GM19467 (cell line): Measurements from ENCODE around the gene BTBD6.

Experiments
- ATAC-seq: cut with Tn5 transposase; IDR thresholded peaks from one replicate; pipeline ENCODE4 v1.9.1; 2021; ENCODE audit warnings: mild to moderate bottlenecking, moderate library complexity; ENCODE audit not compliant: unreplicated experiment

BTBD6 gene

DNA sequence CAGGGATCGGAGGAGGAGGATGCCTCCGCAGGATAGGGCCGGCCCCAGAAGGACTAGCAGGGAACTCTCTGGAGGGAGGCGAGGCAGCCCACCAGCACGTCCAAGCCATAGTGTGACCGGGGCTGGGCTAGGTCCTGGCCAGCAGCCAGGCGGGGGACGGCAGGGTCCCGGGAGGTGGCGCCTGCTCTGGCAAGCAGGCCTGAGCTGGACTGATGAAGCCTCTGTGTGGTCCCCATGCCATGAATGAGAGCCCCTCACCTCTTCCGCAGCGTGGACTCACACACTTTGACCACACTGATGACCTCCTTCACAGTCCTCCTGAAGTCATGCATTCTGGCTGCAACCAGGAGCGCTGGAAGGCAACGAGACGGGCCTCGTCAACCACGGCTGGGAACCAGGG, 19.8 kb upstream of the BTBD6 start:
- ATAC-seq: no peak

DNA sequence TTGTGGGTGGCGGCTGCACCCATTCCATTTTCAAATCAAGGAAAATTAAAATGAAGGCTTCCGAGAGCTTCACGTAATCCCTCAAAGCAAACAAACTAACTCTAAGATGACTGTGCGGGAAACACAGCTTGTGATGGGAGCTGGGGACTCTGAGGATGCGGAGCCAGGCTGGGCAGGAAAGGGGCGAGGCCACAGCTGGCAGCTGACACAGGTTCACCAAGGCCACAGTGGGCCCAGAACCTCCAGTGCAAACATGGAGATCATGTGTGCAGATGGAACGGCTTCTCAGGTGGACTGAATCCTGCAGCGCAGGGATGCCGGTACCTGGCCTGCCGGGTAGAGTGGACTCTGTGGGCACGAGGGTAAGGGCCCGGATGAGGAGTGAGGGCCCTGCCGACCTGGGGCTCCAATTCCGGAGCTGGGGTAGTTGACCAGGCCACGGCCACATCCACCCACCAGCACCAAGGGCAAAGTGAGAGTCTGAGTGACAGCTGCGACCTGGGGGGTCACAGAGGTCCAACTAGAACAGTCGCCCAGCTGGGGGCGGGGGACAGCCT, 19.2 kb upstream of the BTBD6 start:
- ATAC-seq: no peak

DNA sequence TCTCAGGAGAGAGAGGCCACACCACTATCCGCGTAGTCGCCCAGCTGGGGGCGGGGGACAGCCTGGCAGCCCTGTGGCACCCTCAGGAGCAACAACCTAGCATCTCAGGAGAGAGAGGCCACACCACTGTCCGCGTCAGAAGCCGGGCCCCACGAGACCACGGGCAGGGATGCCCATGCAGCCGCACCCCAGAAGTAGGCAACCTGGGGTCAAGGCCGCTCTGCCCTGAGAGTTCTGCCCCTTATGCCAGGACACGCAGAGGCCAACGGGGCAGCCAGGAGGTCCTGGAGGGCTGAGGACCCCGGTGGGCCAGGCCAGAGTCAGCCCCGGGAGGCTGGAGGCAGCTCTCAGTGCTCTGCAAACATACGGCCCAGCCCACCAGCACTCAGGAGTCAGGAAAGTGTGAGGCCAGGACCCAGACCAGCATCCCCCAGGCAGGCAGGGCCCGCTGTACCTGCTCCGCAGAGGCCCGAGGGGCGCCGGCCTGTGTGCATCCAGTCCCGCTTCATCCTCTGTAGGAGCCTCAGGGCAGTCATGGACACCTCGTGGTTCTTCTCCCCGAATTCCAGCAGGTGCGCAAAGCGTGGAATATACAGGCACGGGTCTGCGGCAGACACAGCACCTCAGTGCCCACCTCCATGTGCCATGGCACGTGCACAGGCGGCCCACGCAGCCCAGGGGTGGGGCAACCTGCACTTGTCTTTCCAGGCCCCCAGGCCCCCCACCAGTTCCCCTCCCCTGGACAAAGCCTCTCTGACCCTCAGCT, 7.3 kb upstream of the BTBD6 start:
- ATAC-seq: no peak

DNA sequence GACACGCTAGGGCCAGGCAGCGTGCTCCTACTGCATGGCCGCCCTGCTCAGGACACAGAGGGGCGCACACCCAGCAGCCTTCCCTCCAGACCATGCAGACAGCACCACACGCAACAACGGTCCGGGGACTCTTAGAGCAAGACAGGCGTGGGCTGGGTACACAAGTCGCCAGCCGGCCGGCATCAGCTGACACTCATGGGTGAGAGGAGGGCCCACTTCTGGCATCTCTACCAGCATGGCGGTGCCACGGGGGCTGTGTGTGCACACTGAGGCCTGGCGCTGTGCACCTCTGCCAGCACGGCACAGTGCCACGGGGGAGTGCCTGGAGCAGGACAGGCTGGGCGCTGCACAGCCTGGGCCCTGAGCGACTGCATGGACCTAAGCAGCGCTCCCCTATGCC, 6.7 kb upstream of the BTBD6 start:
- ATAC-seq: no peak

DNA sequence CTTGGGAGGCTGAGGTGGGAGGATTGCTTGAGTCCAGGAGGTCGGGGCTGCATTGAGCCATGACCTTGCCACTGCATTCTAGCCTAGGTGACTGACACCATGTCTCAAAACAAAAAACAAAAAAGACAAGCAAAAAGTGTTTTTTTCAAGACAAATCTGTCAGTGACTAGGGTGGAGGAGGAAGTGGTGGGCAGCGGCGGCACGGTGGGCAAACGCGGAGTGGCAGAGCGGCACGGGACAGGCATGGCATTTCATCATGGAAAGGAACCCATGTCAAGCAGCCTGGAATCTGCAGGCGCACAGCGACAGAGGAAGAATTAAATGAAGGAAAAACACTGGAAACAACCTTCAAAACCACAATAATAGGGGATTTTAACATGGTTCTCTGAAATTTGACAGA, 4.0 kb upstream of the BTBD6 start:
- no peak for ATAC-seq

DNA sequence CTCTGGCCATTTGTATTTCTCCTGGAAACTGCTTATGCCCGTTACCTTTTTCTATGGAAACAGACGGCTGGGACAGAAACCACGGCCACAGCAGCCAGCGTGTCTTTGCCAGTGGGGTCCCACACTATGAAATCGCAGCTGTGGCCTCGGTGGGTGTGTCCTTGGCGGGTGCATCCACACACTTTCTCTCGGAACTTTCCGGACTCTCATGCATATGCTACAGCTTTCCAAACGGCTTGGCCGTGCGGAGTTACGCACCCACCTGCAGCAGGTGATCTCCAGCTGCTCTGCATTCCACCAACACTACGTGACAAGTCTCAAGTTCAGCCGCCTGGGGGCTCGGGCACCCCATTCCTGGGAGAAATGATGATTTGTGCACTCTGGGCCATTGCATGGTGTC, 1.3 kb upstream of the BTBD6 start:
- ATAC-seq: no peak

DNA sequence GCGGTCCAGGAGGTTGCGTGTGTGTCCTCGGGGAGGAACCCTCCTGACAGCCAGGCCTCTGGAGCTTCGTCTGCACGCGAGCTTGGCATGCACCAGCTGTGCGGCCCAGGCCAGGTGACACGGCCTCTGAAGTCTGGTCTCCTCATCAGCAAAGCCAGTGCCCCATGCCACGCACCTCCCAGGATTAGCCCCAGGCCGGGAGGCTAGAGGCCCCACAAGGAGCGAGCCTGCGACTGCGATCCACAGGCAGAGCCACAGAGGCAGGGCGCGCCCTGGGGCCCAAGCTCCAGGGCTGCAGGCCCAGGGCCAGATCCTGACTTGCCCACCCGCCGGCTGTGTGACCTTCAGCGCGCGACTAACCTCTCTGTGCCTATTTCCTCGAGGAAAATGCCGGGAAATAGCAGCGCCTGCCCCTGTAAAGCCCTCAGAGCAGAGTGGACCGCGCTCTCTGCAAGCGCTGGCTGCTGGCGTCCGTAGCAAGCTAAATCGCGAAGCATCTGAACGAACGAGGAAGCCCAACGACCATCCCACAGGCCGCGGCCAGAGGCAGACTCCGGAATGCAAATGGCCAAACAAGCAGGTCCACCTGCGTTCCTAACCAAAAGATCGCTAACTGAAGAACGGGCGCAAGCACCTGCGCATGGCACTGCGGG, 492 bp upstream of the BTBD6 start:
- ATAC-seq: no peak

DNA sequence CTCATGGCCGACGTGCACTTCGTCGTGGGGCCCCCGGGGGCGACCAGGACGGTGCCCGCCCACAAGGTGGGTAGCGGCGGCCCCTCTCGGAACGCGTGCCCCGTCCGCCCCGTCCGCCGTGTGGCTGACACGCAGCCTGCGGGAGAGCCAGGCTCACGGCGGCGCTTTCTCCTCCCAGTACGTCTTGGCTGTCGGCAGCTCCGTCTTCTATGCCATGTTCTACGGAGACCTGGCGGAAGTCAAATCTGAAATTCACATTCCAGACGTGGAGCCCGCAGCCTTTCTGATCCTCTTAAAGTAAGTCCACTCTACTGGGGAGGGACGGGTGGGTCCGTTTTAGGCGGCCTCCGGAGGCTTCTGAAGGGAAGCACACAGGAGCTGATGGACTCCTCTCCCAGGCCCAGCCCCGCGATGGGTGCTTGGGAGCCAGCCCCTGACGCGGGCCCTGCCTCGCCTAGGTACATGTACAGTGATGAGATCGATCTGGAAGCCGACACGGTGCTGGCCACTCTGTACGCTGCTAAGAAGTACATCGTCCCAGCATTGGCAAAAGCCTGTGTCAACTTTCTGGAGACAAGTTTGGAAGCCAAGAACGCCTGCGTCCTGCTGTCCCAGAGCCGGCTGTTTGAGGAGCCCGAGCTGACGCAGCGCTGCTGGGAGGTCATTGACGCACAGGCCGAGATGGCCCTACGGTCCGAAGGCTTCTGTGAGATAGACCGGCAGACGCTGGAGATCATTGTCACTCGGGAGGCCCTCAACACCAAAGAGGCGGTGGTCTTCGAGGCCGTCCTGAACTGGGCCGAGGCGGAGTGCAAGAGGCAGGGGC, 1.1 kb downstream of the BTBD6 start:
- no peak for ATAC-seq

DNA sequence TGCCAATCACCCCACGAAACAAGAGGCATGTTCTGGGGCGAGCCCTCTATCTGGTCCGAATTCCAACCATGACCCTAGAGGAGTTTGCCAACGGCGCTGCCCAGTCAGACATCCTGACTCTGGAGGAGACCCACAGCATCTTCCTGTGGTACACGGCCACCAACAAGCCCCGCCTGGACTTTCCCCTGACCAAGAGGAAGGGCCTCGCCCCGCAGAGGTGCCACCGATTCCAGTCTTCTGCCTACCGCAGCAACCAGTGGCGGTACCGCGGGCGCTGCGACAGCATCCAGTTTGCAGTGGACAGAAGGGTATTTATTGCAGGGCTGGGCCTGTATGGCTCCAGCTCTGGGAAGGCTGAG, 1.7 kb downstream of the BTBD6 start:
- ATAC-seq: no peak

DNA sequence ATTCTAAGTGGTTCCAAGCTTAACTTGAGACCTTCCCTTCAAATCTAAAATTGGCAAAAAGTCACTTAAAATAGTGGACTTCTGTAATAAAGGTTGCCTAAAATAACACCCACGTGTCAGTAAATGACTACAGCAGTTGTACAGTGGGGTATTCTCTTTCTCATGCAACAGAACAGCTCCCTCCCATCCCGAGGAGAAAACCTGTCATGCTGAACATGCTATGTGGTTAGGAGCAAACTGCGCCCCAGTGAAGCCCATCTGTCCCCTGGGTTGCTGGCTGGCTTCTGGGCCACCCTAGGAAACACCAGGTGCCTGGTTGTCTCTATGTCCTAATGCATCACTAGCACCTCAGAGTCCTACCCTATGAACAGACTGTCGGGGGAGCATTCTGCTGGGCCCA, 2.7 kb downstream of the BTBD6 start:
- no peak for ATAC-seq

DNA sequence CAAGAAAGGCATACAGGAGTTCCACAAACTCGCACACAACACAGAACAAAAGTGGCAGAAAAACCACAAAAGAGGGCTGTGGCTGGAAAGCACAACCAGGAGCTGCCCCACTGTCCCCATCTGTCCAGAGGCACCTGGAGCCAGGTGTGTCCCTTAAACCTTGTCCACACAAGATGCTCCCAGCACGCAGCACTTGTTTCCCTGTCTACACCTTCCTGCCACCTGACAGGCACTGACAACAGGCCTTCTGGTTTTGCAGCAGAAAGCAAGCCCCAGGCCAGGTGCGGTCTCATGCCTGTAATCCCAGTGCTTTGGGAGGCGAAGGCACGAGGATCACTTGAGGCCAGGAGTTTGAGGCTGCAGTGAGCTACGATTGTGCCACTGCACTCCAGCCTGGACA, 3.6 kb downstream of the BTBD6 start:
- ATAC-seq: no peak

DNA sequence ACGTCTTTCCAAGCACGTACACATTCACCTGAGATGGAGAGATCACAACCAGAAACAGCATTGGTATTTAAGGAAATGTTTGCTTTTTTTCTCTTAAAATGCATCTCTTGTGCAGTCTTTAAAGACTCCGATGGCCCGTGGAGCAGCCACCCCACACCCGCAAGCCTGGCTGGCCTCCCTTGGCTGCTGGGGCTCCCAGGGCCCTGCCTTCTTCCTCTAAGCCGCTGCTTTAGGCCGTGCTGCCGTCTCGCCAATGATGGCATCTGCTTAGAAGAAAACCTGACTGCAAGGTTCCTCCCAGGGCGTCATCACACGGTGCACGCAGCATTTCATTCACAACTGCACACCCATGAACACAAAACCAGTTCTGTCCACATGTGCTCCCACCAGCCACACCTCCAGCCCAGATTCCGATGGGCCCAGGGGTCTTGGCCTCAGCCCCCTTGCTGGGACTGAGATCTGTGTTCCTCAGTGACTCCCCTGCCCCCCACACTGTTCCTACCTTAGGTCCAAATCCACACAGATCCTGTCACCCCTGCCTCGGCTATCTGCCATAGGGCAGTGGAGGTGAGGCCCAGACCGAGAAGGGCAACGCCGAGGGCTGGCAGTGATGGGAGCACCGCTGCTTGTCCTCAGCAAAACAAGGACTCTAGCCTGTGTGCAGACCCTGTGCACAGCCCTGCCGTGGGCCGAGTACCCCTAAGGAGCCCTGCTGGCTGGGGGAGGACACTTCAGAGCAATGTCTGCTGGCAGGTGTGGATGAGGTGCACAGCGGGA, 4.4 kb downstream of the BTBD6 start:
- no peak for ATAC-seq

DNA sequence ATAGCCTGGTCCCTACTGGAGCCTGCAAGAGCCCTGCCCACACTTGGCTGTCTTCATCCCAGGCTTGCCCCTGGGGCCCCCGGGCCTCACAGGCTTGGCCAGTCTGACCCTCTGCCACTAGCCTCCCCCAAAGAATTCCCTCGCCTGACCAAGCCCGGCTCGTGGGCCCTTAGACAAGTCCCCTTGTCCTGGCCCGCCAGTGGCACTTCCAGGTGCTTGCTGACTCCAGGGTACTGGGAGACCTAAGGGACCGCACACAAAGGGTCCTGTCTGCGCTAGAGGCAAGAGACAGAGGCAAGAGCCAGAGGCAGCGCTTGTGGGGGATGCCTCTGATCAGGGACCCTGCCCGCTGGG, 5.0 kb downstream of the BTBD6 start:
- no peak for ATAC-seq

DNA sequence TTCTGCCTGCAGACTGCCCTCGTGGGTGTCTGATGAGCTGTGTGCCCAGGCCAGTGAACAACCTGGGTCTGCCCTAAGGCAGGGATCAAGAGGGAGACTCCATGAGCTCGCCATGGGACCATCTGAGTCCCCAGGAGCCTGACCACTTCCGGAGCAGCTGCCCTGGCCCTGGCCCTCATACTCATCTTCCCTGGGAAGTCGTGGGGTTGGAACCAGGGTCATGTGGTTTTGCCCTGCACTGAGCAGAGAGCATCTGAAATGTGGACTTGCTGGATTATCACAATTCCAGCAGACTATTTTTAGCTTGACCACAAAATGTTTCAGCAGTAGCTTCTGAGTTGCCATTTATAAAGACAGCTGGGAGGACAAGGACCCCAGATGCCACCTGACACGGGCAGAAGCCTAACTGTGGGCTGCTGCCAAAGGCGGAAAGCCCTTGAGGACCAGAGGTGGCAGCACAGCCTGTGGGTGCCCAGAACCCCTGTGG, 6.7 kb downstream of the BTBD6 start:
- ATAC-seq: no peak

DNA sequence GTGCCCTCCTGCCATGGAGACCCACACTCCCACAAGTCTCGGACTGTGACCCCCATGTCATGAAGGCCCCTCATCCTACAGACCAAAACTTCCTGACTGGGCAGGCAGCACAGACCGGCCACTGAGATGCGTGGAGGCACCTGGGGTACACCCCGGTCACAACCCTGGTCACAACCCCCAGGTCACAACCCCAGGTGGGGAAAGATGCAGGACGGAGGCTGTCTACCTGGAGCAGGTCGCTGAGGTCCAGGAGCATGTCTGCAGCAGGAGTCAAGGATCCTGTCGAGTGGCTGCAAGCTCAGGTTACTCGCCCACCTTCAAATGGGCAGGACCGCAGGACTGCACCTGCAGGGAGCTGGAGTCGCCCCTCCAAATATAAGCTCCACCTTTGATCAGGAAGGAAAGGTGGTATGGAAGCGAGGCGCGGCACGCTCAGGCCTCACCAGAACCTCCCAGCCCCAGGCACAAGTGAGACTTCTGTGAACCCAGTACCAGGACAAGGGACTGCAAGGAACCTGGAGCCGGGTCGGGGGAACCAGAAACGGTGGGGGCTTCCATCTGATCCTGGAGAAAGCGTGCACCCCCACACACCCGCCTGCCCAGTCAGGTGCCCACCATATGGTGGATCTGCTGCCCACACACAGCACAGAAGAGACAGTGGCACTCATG, 8.1 kb downstream of the BTBD6 start:
- no peak for ATAC-seq

DNA sequence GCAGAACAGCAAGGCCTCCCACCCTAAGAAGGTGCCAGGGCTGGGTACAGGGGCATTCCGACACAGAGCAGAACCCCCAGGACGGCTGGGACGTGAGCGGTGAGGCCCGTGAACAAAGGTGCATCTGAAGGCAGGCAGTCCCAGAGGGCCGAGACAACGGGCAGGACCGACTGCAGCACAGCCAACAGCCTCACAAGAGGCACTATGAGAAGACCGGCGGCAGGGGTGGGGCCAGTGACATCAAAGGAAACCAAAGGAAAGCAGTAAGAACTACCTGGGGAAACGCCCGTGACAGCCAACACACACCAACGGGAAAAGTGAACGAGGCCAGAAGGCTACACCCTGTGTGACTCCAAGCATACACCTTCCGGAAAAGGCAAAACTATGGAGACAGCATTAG, 9.1 kb downstream of the BTBD6 start:
- ATAC-seq: no peak

DNA sequence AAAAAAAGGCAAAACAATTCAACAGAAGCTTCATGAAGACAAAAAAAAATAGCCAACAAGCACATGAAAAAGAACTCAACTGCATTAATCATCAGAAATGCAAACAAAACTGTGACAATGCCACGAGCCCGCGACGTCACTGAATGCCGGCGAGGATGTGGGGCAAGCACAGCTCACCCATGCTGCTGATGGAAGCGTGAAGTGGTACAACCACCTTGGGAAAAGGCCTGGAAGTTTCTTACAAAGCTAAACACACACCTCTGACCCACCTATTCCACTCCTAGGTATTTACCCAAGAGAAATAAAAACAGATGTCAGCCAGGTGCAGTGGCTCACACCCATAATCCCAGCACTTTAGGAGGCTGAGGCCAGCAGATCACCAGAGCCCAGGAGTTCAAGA, 10.5 kb downstream of the BTBD6 start:
- ATAC-seq: no peak

DNA sequence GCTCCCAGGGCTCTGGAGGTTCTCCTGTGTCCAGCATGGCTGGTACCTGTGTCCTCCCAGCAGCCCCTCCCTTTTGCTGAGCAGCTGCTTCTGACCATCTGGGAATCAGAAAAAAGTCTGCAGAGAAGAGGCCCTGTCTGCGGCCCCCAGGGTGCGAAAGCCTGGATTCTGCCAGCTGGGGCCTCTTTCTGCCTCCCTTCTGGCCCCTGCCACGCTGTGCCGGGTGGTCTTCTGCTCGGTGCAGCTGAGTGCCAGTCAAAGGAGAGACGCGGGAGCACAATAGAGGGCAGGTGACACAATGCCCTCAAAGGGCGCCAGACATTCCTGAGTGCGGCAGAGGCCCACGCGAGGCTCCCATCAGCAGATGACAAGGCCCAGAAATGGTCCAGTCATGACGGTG, 12.6 kb downstream of the BTBD6 start:
- no peak for ATAC-seq

DNA sequence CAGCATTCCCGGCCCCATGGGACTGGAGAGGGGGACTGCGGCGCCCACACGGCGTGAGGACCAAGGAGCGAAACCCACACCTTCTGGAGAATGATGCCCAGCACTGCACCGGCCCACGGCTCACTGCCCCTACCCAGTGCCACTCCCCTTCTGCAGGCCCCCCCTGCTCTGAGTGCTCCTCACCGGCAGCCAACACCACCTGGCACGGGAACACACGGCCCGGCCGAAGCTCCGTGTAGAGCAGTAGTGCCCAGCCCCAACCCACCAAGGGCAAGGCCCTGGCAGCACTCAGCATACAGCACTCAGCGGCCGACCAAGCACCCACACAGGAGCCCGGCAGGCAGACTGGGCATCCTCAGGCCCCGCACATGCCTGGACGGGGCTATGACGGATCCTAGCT, 13.4 kb downstream of the BTBD6 start:
- no peak for ATAC-seq

DNA sequence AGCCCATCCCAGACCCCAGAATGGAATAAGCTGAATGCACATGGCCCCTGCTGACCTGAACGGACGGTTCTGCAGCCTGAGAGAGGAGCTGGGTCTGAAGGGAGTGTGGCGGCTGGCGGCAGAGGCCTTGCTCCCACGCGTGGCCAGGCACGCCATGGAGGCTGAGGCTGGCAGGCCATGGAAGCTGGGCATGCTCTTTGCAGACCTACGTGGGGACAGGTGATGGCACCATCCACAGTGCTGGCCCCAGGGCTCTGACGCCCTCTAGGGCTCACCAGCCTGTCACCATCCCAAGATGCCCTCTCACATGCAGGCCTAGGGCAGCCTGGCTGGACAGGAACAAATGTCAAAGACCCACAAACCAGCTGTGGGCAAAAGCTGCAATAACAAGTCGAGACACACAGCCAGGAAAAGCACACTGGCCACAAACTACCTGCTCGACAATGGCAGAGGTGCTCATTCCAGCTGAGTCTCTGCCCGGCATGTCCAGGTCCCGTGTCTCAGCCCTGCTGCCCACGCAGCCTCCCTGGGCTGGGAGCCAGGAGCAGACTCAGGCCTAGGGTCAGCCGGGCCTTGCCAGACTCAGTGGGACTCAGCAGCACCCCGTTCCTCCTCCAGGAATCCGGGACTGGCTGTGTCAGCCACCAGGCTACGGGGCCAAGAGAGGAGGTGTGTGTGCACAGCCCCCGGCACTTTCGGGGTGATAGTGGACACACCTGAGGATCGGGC, 19.7 kb downstream of the BTBD6 start:
- ATAC-seq: no peak
